Measurements from ENCODE around the gene GLIPR2. TPM values are rescaled to one million over a fixed set of nuclear protein-coding genes. Genes with fewer than 3 reads are reported as not detected.

Gene GLIPR2
- total RNA-seq, 1 donor from 2014 or later = 6.3 TPM

DNA sequence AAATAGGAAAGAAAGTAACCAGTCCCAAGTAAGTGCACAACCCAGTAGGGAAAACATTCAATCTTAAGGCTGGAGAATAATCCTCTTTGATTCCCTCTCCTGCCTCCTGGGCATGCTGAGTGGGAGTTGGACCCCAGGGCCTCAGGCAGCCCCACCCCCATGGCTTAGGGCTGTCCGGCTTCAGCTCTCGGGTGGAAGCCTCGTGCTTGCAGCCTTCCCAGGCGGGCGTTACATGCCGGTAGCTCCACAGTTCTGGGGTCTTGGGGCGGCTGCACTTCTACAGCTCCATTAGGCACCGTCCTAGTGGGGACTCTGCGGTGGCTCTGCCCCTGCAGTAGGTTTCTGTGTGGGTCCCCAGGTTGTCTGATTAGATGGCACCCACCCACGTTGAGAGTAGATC is 10.1 kb downstream of the GLIPR2 start:
- no peak for DNase-seq (ENCODE audit: low spot score)
- Mint-ChIP-seq H3K4me3 (ENCODE audit: unreplicated experiment) (no peak overlapping the region), H3K27me3 (ENCODE audit: unreplicated experiment) (peaks cover 14% of the 10 kb centered on the region), H3K27ac (ENCODE audit: unreplicated experiment) (no peak overlapping the region), H3K9me3 (ENCODE audit: unreplicated experiment) (peaks cover 5% of the 10 kb centered on the region), H3K36me3 (ENCODE audit: low read depth, unreplicated experiment) (peaks cover 22% of the 10 kb centered on the region), H3K4me1 (ENCODE audit: unreplicated experiment) (peaks cover 12% of the 10 kb centered on the region)
- TF ChIP-seq, protein P1, sequence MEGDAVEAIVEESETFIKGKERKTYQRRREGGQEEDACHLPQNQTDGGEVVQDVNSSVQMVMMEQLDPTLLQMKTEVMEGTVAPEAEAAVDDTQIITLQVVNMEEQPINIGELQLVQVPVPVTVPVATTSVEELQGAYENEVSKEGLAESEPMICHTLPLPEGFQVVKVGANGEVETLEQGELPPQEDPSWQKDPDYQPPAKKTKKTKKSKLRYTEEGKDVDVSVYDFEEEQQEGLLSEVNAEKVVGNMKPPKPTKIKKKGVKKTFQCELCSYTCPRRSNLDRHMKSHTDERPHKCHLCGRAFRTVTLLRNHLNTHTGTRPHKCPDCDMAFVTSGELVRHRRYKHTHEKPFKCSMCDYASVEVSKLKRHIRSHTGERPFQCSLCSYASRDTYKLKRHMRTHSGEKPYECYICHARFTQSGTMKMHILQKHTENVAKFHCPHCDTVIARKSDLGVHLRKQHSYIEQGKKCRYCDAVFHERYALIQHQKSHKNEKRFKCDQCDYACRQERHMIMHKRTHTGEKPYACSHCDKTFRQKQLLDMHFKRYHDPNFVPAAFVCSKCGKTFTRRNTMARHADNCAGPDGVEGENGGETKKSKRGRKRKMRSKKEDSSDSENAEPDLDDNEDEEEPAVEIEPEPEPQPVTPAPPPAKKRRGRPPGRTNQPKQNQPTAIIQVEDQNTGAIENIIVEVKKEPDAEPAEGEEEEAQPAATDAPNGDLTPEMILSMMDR (IDR thresholded peaks at IDR 0.05; ENCODE audit: unreplicated experiment) = no peak

DNA sequence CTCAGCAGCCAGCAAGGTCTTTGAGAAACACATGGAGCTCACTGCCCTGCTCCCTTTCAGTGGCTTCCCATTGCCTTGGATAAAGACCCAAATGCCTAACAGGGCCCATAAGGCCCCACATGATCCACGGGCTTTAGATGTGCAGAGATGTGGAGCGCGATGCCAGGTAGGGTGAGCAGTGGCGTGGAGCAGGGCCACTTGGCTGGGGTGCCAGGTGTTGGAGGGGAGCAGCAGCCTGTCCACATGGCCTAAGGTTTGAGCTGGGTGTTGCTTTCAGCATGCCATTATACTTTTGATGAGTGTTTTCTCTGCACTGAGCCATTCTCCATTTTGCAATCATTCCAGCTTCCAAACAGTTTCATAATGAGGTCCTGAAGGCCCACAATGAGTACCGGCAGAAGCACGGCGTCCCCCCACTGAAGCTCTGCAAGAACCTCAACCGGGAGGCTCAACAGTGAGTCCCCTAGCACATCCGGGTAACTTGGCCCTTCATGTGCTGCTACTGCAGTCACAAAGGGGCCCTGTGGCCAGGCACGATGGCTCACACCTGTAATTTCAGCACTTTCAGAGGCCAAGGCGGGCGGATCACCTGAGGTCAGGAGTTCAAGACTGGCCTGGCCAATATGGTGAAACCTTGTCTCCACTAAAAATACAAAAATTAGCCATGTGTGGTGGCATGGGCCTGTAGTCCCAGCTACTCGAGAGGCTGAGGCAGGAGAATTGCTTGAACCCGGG is 11.1 kb downstream of the GLIPR2 start:
- DNase-seq (ENCODE audit: low spot score) = no peak
- Mint-ChIP-seq H3K27ac (ENCODE audit: unreplicated experiment) (no peak overlapping the region), H3K4me3 (ENCODE audit: unreplicated experiment) (peak overlapping the region; percentile 79), H3K9me3 (ENCODE audit: unreplicated experiment) (peaks cover 5% of the 10 kb centered on the region), H3K4me1 (ENCODE audit: unreplicated experiment) (peaks cover 20% of the 10 kb centered on the region), H3K27me3 (ENCODE audit: unreplicated experiment) (peaks cover 18% of the 10 kb centered on the region), H3K36me3 (ENCODE audit: low read depth, unreplicated experiment) (peaks cover 22% of the 10 kb centered on the region)
- TF ChIP-seq, protein P1 (IDR thresholded peaks at IDR 0.05; ENCODE audit: unreplicated experiment) = no peak

DNA sequence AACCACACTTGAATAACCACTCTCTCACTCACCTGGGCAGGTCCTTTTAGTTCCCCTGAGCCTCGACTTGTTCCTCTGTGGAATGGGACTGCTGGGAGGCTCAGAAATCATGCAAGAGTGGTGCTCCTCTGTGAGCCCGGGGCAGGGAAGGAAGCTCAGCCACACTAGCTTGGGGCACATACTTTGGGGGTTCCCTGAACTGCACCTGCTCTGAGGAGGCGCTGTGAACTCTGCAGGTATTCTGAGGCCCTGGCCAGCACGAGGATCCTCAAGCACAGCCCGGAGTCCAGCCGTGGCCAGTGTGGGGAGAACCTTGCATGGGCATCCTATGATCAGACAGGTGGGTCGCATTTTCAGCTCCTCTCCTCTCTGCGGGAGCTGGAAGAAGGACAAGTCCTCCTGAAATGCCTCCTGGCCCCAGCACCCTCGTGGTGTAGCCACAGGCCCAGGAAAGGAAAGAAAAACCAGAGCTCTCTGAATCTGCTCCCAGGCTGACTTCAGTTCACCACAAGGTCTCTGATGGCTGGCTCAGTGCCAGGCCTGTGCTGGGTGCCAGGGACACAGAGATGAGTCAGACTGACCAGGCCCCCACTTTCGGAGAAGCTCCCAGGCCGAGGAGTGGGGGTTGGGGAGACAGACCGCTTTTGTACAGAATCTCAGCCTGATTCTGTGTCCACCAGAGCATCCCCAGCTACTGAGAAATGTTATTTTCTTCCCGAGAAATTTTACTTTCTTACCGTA is 11.9 kb downstream of the GLIPR2 start:
- peaks cover 5% of the 10 kb centered on the region for H3K9me3 Mint-ChIP-seq (ENCODE audit: unreplicated experiment)
- H3K36me3 Mint-ChIP-seq (ENCODE audit: low read depth, unreplicated experiment) = peaks cover 22% of the 10 kb centered on the region
- no peak overlapping the region for H3K4me3 Mint-ChIP-seq (ENCODE audit: unreplicated experiment)

DNA sequence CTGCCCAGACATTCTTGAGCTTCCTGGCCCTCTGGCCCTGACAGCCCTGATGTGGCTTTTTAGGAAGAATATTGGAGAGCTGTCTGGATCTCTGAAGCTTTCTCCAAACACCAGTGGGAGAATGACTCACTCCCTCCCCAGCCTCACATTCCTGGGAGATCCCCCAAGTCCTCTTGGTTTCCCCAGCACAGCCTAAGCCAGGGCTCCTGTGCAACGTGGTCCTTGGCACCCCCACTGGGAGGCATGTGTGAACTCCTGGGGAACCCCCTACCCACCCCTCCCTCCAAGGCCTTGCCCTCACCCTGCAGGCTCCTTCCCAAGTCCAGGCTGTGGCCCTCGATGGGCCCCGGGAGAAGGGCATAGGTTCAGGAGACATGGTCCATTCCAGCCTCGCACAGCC is 12.7 kb downstream of the GLIPR2 start:
- no peak overlapping the region for H3K4me3 Mint-ChIP-seq (ENCODE audit: unreplicated experiment)
- peaks cover 5% of the 10 kb centered on the region for H3K9me3 Mint-ChIP-seq (ENCODE audit: unreplicated experiment)
- H3K27me3 Mint-ChIP-seq (ENCODE audit: unreplicated experiment) = peaks cover 18% of the 10 kb centered on the region
- TF ChIP-seq, protein P1 (IDR thresholded peaks at IDR 0.05; ENCODE audit: unreplicated experiment) = no peak
- DNase-seq (ENCODE audit: low spot score) = no peak
- H3K27ac Mint-ChIP-seq (ENCODE audit: unreplicated experiment) = no peak overlapping the region
- peaks cover 22% of the 10 kb centered on the region for H3K4me1 Mint-ChIP-seq (ENCODE audit: unreplicated experiment)
- peaks cover 21% of the 10 kb centered on the region for H3K36me3 Mint-ChIP-seq (ENCODE audit: low read depth, unreplicated experiment)

More for the DNA sequence above, 11.9 kb downstream of the GLIPR2 start:
- Mint-ChIP-seq H3K27ac (ENCODE audit: unreplicated experiment) (no peak overlapping the region), H3K27me3 (ENCODE audit: unreplicated experiment) (peaks cover 16% of the 10 kb centered on the region), H3K4me1 (ENCODE audit: unreplicated experiment) (peaks cover 20% of the 10 kb centered on the region)
- DNase-seq (ENCODE audit: low spot score) = no peak
- TF ChIP-seq, protein P1 (IDR thresholded peaks at IDR 0.05; ENCODE audit: unreplicated experiment) = no peak
